HepG2 (cell line): ENCODE results near the gene RORC. TPM values are rescaled to one million over a fixed set of nuclear protein-coding genes. Genes with fewer than 3 reads are reported as not detected.

ENCODE experiments used
- ELF3 ChIP-seq: IDR thresholded peaks from 2 replicates; pipeline ENCODE4 v1.6.1; 2016; ENCODE audit warnings: missing genetic modification reagents, missing compliant biosample characterization
- FOXA3 ChIP-seq: IDR thresholded peaks from 2 replicates; pipeline ENCODE4 v1.6.1; 2016; ENCODE audit warnings: missing genetic modification reagents, missing compliant biosample characterization
- FOXK1 ChIP-seq: sonication (generic); formaldehyde crosslinking; IDR thresholded peaks from 2 replicates; pipeline ENCODE4 v1.4.0; 2020; ENCODE audit warnings: low read depth, missing genetic modification reagents, borderline replicate concordance
- FOXP1 ChIP-seq, 2 experiments: fragments of 450-650 bp in 1 of 2; IDR thresholded peaks; 2 replicates each; pipeline ENCODE4 v1.6.1; 2017 to 2018; ENCODE audit warnings: antibody characterized with exemption in 1 of 2
- HMGXB4 ChIP-seq, 2 experiments: sonication (generic) in 1 of 2; formaldehyde crosslinking in 1 of 2; IDR thresholded peaks; 2 replicates each; pipeline versions ENCODE4 v1.4.0 to v1.6.1; 2018 to 2020; ENCODE audit warnings: missing genetic modification reagents in 2 of 2, borderline replicate concordance in 1 of 2, low read depth in 1 of 2, mild to moderate bottlenecking in 1 of 2, missing biosample characterization in 1 of 2
- HOXA3 ChIP-seq: sonication (generic); formaldehyde crosslinking; IDR thresholded peaks from 2 replicates; pipeline ENCODE4 v1.5.0; 2020; ENCODE audit warnings: missing genetic modification reagents
- KMT2B ChIP-seq: IDR thresholded peaks from 2 replicates; pipeline ENCODE4 v1.6.1; 2016; ENCODE audit warnings: missing genetic modification reagents, missing compliant biosample characterization
- LCORL ChIP-seq, 2 experiments: fragments of 450-650 bp in 1 of 2; sonication (generic) in 1 of 2; formaldehyde crosslinking in 1 of 2; IDR thresholded peaks; 2 replicates each; pipeline versions ENCODE4 v1.5.0 to v1.6.1; 2017 to 2020; ENCODE audit warnings: antibody characterized with exemption in 1 of 2, missing genetic modification reagents in 1 of 2
- MLX ChIP-seq: IDR thresholded peaks from 2 replicates; pipeline ENCODE4 v1.6.1; 2016
- TCF7 ChIP-seq: sonication (generic); IDR thresholded peaks from 2 replicates; pipeline ENCODE4 v1.6.1; 2016; ENCODE audit warnings: antibody characterized with exemption, low read depth
- TEAD3 ChIP-seq: optimal IDR thresholded peaks from 2 replicates; pipeline ENCODE3; 2016; ENCODE audit warnings: borderline replicate concordance
- THAP11 ChIP-seq: IDR thresholded peaks from 2 replicates; pipeline ENCODE4 v1.6.1; 2016; ENCODE audit warnings: missing biosample characterization, missing genetic modification reagents
- ZGPAT ChIP-seq: IDR thresholded peaks from 2 replicates; pipeline ENCODE4 v1.6.1; 2016; ENCODE audit warnings: mild to moderate bottlenecking
- ZNF563 ChIP-seq: sonication (generic); formaldehyde crosslinking; IDR thresholded peaks from 2 replicates; pipeline ENCODE4 v1.8.0; 2022; ENCODE audit warnings: mild to moderate bottlenecking, moderate library complexity, missing genetic modification reagents
- ZNF740 ChIP-seq: sonication (generic); formaldehyde crosslinking; IDR thresholded peaks from 2 replicates; pipeline ENCODE4 v1.4.0; 2020; ENCODE audit warnings: missing genetic modification reagents
- ZNF790 ChIP-seq: sonication (generic); formaldehyde crosslinking; IDR thresholded peaks from 2 replicates; pipeline ENCODE4 v1.8.0; 2022; ENCODE audit warnings: missing genetic modification reagents, mild to moderate bottlenecking, borderline replicate concordance
- polyA plus RNA-seq, 8 experiments: library from polyadenylated mRNA; depleted of rRNA in 3 of 8; stranded (reverse) in 7 of 8; unstranded in 1 of 8; fragments of >200 nt; fragmentation: Illumina TruSeq in 4 of 8; extraction: Trizol in 4 of 8; gene quantifications; 2 replicates each; pipeline versions ENCODE4 v1.2.1 to v1.2.3, GENCODE V29; 2011 to 2016; ENCODE audit warnings: low read depth in 4 of 8, missing spikeins in 1 of 8, mixed read lengths in 1 of 8; ENCODE audit not compliant: insufficient read depth in 1 of 8
- total RNA-seq, 5 experiments: library from RNA; depleted of rRNA; stranded (reverse); fragments of >200 nt; fragmentation: Illumina TruSeq; extraction: Trizol; gene quantifications; 2 replicates each; pipeline ENCODE4 v1.2.3, GENCODE V29; 2016; ENCODE audit warnings: low read depth in 1 of 5
- TF ChIP-seq, protein P1 (sequence below): sonication (generic); formaldehyde crosslinking; IDR thresholded peaks from 2 replicates; pipeline ENCODE4 v1.4.0; 2020; ENCODE audit warnings: mild to moderate bottlenecking, missing genetic modification reagents
- TF ChIP-seq, protein P2 (sequence below): sonication (generic); formaldehyde crosslinking; IDR thresholded peaks from 2 replicates; pipeline ENCODE4 v1.5.0; 2020; ENCODE audit warnings: mild to moderate bottlenecking, missing genetic modification reagents, borderline replicate concordance

Gene RORC
- total and polyA plus RNA-seq, 2 of the 13 experiments (the other 11 are each of a cell fraction or from before 2014, with no cell fraction given): 2.5 to 6.5 TPM

GRCh38 chr1:151832318-151832980, 847 bp upstream of the RORC start (continued):
- TF ChIP-seq, protein P1, sequence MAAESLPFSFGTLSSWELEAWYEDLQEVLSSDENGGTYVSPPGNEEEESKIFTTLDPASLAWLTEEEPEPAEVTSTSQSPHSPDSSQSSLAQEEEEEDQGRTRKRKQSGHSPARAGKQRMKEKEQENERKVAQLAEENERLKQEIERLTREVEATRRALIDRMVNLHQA (CRISPR knock-in tag): no peak
- TF ChIP-seq FOXP1 (IDR thresholded peaks at IDR 0.05) (no peak), FOXP1 (CRISPR knock-in tag; IDR thresholded peaks at IDR 0.05) (peak; percentile 69), ZGPAT (CRISPR knock-in tag) (peak; percentile 84), HOXA3 (CRISPR knock-in tag) (peak; percentile 35; the same call in 1 of the 2 replicates), TCF7 (no peak), HMGXB4 (CRISPR knock-in tag; IDR thresholded peaks at IDR 0.05; ENCODE audit: borderline replicate concordance in 1 of 2, low read depth in 1 of 2) (0 out of 4 replicates have a peak, but pooled peaks of 1 of the 2 experiments have one; percentile 45), ZNF740 (CRISPR knock-in tag) (peak; percentile 93), ELF3 (CRISPR knock-in tag) (peak; percentile 42; the same call in 1 of the 2 replicates), ZNF563 (CRISPR knock-in tag) (no peak; the same call in 1 of the 2 replicates), THAP11 (CRISPR knock-in tag) (peak; percentile 66), FOXA3 (CRISPR knock-in tag) (peak; percentile 86), ZNF790 (CRISPR knock-in tag) (no peak), MLX (CRISPR knock-in tag) (peak; percentile 99), LCORL (IDR thresholded peaks at IDR 0.05) (peak; percentile 56; the same call in 1 of the 2 replicates), LCORL (CRISPR knock-in tag; IDR thresholded peaks at IDR 0.05) (peak; percentile 60; the same call in 1 of the 2 replicates), FOXK1 (CRISPR knock-in tag) (peak; percentile 59; the same call in 1 of the 2 replicates), KMT2B (CRISPR knock-in tag) (0 out of 2 replicates have a peak, but pooled peaks have one; percentile 33), TEAD3 (peak; percentile 64)
- TF ChIP-seq, protein P2, sequence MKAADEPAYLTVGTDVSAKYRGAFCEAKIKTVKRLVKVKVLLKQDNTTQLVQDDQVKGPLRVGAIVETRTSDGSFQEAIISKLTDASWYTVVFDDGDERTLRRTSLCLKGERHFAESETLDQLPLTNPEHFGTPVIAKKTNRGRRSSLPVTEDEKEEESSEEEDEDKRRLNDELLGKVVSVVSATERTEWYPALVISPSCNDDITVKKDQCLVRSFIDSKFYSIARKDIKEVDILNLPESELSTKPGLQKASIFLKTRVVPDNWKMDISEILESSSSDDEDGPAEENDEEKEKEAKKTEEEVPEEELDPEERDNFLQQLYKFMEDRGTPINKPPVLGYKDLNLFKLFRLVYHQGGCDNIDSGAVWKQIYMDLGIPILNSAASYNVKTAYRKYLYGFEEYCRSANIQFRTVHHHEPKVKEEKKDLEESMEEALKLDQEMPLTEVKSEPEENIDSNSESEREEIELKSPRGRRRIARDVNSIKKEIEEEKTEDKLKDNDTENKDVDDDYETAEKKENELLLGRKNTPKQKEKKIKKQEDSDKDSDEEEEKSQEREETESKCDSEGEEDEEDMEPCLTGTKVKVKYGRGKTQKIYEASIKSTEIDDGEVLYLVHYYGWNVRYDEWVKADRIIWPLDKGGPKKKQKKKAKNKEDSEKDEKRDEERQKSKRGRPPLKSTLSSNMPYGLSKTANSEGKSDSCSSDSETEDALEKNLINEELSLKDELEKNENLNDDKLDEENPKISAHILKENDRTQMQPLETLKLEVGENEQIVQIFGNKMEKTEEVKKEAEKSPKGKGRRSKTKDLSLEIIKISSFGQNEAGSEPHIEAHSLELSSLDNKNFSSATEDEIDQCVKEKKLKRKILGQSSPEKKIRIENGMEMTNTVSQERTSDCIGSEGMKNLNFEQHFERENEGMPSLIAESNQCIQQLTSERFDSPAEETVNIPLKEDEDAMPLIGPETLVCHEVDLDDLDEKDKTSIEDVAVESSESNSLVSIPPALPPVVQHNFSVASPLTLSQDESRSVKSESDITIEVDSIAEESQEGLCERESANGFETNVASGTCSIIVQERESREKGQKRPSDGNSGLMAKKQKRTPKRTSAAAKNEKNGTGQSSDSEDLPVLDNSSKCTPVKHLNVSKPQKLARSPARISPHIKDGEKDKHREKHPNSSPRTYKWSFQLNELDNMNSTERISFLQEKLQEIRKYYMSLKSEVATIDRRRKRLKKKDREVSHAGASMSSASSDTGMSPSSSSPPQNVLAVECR (CRISPR knock-in tag): peak; percentile 64
